ENCODE data around the gene AFF2. TPM values are rescaled to one million over a fixed set of nuclear protein-coding genes. Genes with fewer than 3 reads are reported as not detected.

AFF2 gene
- total and polyA plus RNA-seq, 10 donors: 0.04 to 26.6 (median 8.7) TPM

DNA sequence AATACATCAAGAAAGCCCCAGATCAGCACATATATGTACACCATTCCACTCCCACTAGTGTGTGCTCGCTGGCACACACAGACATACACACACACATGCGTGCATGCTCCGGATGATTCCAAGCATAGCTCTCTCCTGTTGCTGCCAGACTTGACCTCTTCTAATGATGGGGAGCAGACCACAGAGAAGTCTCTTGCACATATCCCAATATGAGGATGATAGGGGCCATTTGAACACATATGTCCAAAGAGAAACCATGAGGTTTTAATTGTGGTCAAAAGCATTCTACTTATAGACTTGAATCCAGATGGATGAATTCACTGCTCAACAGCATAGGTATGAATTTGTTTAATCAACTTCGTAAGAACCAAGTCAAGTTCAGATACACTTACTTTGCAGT, 214.9 kb downstream of the AFF2 start:
- no peaks in the 10 kb centered on the region for H3K27me3 ChIP-seq (replicated peaks in 1 of 7)
- peak overlapping the region in 1 of 8 donors; percentile 39 for H3K27ac ChIP-seq
- no peaks in the 10 kb centered on the region for H3K36me3 ChIP-seq
- H3K4me3 ChIP-seq: no peak overlapping the region
- TF ChIP-seq, protein P1, sequence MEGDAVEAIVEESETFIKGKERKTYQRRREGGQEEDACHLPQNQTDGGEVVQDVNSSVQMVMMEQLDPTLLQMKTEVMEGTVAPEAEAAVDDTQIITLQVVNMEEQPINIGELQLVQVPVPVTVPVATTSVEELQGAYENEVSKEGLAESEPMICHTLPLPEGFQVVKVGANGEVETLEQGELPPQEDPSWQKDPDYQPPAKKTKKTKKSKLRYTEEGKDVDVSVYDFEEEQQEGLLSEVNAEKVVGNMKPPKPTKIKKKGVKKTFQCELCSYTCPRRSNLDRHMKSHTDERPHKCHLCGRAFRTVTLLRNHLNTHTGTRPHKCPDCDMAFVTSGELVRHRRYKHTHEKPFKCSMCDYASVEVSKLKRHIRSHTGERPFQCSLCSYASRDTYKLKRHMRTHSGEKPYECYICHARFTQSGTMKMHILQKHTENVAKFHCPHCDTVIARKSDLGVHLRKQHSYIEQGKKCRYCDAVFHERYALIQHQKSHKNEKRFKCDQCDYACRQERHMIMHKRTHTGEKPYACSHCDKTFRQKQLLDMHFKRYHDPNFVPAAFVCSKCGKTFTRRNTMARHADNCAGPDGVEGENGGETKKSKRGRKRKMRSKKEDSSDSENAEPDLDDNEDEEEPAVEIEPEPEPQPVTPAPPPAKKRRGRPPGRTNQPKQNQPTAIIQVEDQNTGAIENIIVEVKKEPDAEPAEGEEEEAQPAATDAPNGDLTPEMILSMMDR (IDR thresholded peaks at IDR 0.05 in 8 of 11, conservative IDR thresholded peaks at IDR 0.05 in 3 of 11): no peak
- TF ChIP-seq POLR2A (IDR thresholded peaks at IDR 0.05) (no peak), POLR2AphosphoS5 (IDR thresholded peaks at IDR 0.05) (no peak)
- intact Hi-C loops (cut with DNase I; ENCODE audit: low total_unique reads): no loop called here
- DNase-seq: no peak
- no peaks in the 10 kb centered on the region for H3K9me3 ChIP-seq
- 77 to 98% (median 87%) methylated on average over 4 of the region's 4 CpGs for WGBS, 5 donors
- no peaks in the 10 kb centered on the region for H3K4me1 ChIP-seq

DNA sequence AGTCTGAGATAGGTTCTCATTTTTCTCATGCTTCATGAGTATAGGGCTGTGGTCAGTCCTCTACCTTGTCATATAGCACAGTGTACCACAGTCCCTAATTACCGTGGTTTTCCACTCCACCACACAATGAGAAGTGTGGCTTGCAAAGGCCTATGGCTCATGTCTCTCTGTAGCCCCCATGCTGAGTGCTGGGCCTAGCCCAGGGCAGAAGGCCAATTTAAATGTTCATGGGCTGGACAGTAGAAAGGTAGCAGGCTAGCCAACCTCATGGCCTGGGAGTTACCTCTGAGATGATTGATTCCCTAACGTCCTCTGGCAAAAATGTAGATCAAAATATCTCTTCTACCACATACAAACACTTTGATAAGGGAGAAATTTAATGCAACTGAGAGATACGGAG, 222.5 kb downstream of the AFF2 start:
- H3K4me1 ChIP-seq: no peaks in the 10 kb centered on the region
- intact Hi-C loops (cut with DNase I; ENCODE audit: low total_unique reads): no loop called here
- H3K27me3 ChIP-seq (replicated peaks in 1 of 7): no peaks in the 10 kb centered on the region
- no peak overlapping the region for H3K4me3 ChIP-seq
- H3K36me3 ChIP-seq: no peaks in the 10 kb centered on the region
- WGBS, 5 donors: 66 to 91% (median 85%) methylated on average over 2 to 3 of the region's 3 CpGs
- no peaks in the 10 kb centered on the region for H3K9me3 ChIP-seq
- H3K27ac ChIP-seq: no peak overlapping the region
- TF ChIP-seq POLR2AphosphoS5 (IDR thresholded peaks at IDR 0.05): no peak
- TF ChIP-seq, protein P1 (IDR thresholded peaks at IDR 0.05 in 8 of 11, conservative IDR thresholded peaks at IDR 0.05 in 3 of 11): no peak
- TF ChIP-seq POLR2A (IDR thresholded peaks at IDR 0.05): no peak
- no peak for DNase-seq

DNA sequence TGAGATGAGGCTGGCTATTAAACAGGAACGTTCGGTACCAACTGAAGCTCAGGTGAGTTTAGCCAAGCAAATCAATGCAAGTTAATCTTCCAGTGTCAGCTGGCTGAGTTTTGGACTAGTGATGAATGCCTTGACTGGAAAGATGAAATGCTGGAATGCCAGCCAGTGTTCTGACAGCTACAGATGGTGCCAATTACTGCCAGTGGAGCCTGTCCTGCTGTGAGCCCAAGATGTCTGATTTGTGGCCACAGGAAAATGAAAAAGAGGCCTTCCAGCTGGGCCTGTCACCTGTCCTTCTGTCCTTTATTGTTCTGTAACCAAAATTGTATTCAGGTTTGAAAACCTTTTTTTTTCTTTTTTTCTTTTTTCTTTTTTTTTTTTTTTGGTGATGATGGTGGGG, 223.1 kb downstream of the AFF2 start:
- intact Hi-C loops (cut with DNase I; ENCODE audit: low total_unique reads): no loop called here
- H3K27me3 ChIP-seq (replicated peaks in 1 of 7): no peaks in the 10 kb centered on the region
- no peak for TF ChIP-seq POLR2A (IDR thresholded peaks at IDR 0.05)
- TF ChIP-seq POLR2AphosphoS5 (IDR thresholded peaks at IDR 0.05): no peak
- TF ChIP-seq, protein P1 (IDR thresholded peaks at IDR 0.05 in 8 of 11, conservative IDR thresholded peaks at IDR 0.05 in 3 of 11): no peak
- H3K9me3 ChIP-seq: no peaks in the 10 kb centered on the region
- no peaks in the 10 kb centered on the region for H3K36me3 ChIP-seq
- H3K4me3 ChIP-seq: no peak overlapping the region
- whole genome bisulfite sequencing, 5 donors: 86 to 100% (median 93%) methylated on average over 2 of the region's 2 CpGs
- no peak for DNase-seq
- no peaks in the 10 kb centered on the region for H3K4me1 ChIP-seq
- no peak overlapping the region for H3K27ac ChIP-seq

DNA sequence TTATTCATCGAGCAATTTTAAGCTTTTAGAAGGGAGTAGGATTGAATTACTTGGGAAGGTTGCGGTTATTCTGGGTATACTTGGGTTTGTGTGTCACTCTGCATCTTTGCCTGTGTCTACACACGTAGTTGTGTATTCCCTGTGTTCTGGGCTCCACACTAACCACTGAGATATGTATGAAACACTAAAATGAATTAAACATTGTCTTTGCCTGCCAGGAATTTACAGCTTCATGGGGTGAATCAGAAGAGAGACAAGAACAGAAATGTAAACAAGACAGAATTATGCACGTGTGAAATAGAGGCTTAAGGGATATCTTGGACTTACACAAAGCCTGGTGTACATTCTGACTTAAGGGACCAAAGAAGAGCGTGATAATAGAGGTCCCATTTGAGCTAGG, 228.5 kb downstream of the AFF2 start:
- intact Hi-C loops (cut with DNase I; ENCODE audit: low total_unique reads): no loop called here
- 58 to 97% (median 83%) methylated on average over 5 of the region's 5 CpGs for WGBS, 5 donors

More for the DNA sequence above, 228.5 kb downstream of the AFF2 start:
- H3K27ac ChIP-seq: no peak overlapping the region
- no peak overlapping the region for H3K4me3 ChIP-seq
- no peaks in the 10 kb centered on the region for H3K36me3 ChIP-seq
- H3K27me3 ChIP-seq (replicated peaks in 1 of 7): no peaks in the 10 kb centered on the region
- no peaks in the 10 kb centered on the region for H3K9me3 ChIP-seq
- H3K4me1 ChIP-seq: no peaks in the 10 kb centered on the region
- no peak for TF ChIP-seq POLR2A (IDR thresholded peaks at IDR 0.05)
- TF ChIP-seq, protein P1 (IDR thresholded peaks at IDR 0.05 in 8 of 11, conservative IDR thresholded peaks at IDR 0.05 in 3 of 11): no peak
- TF ChIP-seq POLR2AphosphoS5 (IDR thresholded peaks at IDR 0.05): no peak
- no peak for DNase-seq
